Glutamatergic neuron (in vitro differentiated cells): Measurements from ENCODE around the gene TAC1. TPM values are rescaled to one million over a fixed set of nuclear protein-coding genes. Genes with fewer than 3 reads are reported as not detected.

Source experiments
- DNase-seq: peaks from one replicate; pipeline ENCODE4 v3.0.0; 2022
- H3K27ac Mint-ChIP-seq: one replicate; pipeline ENCODE4 v1.8.0; 2020; ENCODE audit warnings: mild to moderate bottlenecking, mixed read lengths, inconsistent platforms; ENCODE audit not compliant: unreplicated experiment
- H3K27me3 Mint-ChIP-seq: one replicate; pipeline ENCODE4 v1.8.0; 2020; ENCODE audit warnings: mild to moderate bottlenecking, moderate library complexity, mixed read lengths, inconsistent platforms; ENCODE audit not compliant: unreplicated experiment
- H3K36me3 Mint-ChIP-seq: one replicate; pipeline ENCODE4 v1.8.0; 2020; ENCODE audit warnings: mild to moderate bottlenecking, mixed read lengths, inconsistent platforms; ENCODE audit not compliant: unreplicated experiment
- H3K4me1 Mint-ChIP-seq: one replicate; pipeline ENCODE4 v1.8.0; 2020; ENCODE audit warnings: mild to moderate bottlenecking, low read depth, mixed read lengths, inconsistent platforms; ENCODE audit not compliant: unreplicated experiment
- H3K4me3 Mint-ChIP-seq: one replicate; pipeline ENCODE4 v1.8.0; 2020; ENCODE audit warnings: mild to moderate bottlenecking, mixed read lengths, inconsistent platforms; ENCODE audit not compliant: unreplicated experiment
- H3K9me3 Mint-ChIP-seq: one replicate; pipeline ENCODE4 v1.8.0; 2020; ENCODE audit warnings: mild to moderate bottlenecking, moderate library complexity, mixed read lengths, inconsistent platforms; ENCODE audit not compliant: unreplicated experiment
- total RNA-seq: library from RNA; stranded (reverse); fragmentation: NEBNext Ultra II Directional; extraction: Animal tissue kit (Norgen Biotek cat#: 25700); gene quantifications from one replicate; pipeline ENCODE4 v1.2.1, GENCODE V29; 2021; ENCODE audit not compliant: unreplicated experiment
- TF ChIP-seq, protein P1 (sequence below): fragments of 200-600 bp; sonication (generic); IDR thresholded peaks from one replicate; pipeline ENCODE4 v1.5.0; 2021; ENCODE audit not compliant: partially characterized antibody, unreplicated experiment

TAC1 gene
- total RNA-seq, 1 donor from 2014 or later, result 12.1 TPM

DNA sequence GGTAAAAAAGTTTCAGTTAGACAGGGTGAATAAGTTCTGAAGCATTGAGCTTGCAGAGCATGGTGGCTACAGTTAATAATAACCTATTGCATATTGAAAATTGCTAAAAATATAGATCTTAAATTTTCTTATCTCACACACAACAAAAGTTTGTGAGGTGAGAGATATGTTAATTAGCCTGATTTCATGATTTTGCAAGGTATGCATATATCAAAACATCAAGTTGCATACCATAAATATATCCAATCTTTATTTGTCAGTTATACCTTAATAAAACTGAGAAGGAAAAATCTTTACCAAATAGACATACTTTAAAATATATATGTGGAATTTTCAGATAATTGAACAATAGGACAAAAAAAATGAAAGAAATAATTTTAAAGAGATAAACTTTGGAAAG is 16.6 kb downstream of the TAC1 start:
- H3K27me3 Mint-ChIP-seq, result no peaks in the 10 kb centered on the region
- no peak for DNase-seq
- no peak overlapping the region for H3K4me3 Mint-ChIP-seq
- no peaks in the 10 kb centered on the region for H3K9me3 Mint-ChIP-seq
- TF ChIP-seq, protein P1, sequence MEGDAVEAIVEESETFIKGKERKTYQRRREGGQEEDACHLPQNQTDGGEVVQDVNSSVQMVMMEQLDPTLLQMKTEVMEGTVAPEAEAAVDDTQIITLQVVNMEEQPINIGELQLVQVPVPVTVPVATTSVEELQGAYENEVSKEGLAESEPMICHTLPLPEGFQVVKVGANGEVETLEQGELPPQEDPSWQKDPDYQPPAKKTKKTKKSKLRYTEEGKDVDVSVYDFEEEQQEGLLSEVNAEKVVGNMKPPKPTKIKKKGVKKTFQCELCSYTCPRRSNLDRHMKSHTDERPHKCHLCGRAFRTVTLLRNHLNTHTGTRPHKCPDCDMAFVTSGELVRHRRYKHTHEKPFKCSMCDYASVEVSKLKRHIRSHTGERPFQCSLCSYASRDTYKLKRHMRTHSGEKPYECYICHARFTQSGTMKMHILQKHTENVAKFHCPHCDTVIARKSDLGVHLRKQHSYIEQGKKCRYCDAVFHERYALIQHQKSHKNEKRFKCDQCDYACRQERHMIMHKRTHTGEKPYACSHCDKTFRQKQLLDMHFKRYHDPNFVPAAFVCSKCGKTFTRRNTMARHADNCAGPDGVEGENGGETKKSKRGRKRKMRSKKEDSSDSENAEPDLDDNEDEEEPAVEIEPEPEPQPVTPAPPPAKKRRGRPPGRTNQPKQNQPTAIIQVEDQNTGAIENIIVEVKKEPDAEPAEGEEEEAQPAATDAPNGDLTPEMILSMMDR, result no peak
- H3K4me1 Mint-ChIP-seq, result no peaks in the 10 kb centered on the region
- no peaks in the 10 kb centered on the region for H3K36me3 Mint-ChIP-seq
- H3K27ac Mint-ChIP-seq, result no peak overlapping the region

- H3K36me3 Mint-ChIP-seq, result no peaks in the 10 kb centered on the region
- no peaks in the 10 kb centered on the region for H3K27me3 Mint-ChIP-seq
- no peaks in the 10 kb centered on the region for H3K4me1 Mint-ChIP-seq
- no peak for DNase-seq
- no peaks in the 10 kb centered on the region for H3K9me3 Mint-ChIP-seq
- TF ChIP-seq, protein P1, result no peak
- H3K27ac Mint-ChIP-seq, result no peak overlapping the region
- H3K4me3 Mint-ChIP-seq, result no peak overlapping the region
These were observed 19.7 kb downstream of the TAC1 start for GRCh38 chr7:97751566-97751965.

DNA sequence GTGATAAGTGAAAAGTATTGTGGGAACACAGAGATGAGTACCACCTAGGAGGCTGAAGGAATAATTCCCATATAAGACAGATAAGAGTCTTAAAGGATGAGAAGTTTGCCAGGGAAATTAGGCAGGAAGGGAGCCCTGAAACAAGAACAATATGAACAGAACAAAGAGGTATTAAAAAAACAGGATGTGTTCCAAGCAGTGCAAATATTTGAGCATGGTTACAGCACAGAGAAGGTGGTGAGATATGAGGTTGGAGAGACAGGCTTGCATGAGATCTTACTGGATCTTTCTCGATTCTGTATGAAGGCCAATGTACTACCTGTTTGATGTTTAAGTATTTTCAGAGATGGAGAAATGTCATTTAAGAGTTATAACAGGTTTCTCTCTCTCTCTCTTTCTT is 20.3 kb downstream of the TAC1 start:
- Mint-ChIP-seq H3K27me3 (no peaks in the 10 kb centered on the region), H3K4me1 (no peaks in the 10 kb centered on the region), H3K27ac (no peak overlapping the region), H3K9me3 (no peaks in the 10 kb centered on the region), H3K4me3 (no peak overlapping the region), H3K36me3 (no peaks in the 10 kb centered on the region)
- DNase-seq, result no peak
- TF ChIP-seq, protein P1, result no peak

- peaks cover 1% of the 10 kb centered on the region for H3K9me3 Mint-ChIP-seq
- H3K27ac Mint-ChIP-seq, result no peak overlapping the region
- no peak overlapping the region for H3K4me3 Mint-ChIP-seq
- no peak for DNase-seq
- H3K27me3 Mint-ChIP-seq, result no peaks in the 10 kb centered on the region
- H3K36me3 Mint-ChIP-seq, result no peaks in the 10 kb centered on the region
- TF ChIP-seq, protein P1, result no peak
- no peaks in the 10 kb centered on the region for H3K4me1 Mint-ChIP-seq
These were observed 25.9 kb downstream of the TAC1 start for GRCh38 chr7:97757824-97758223.

DNA sequence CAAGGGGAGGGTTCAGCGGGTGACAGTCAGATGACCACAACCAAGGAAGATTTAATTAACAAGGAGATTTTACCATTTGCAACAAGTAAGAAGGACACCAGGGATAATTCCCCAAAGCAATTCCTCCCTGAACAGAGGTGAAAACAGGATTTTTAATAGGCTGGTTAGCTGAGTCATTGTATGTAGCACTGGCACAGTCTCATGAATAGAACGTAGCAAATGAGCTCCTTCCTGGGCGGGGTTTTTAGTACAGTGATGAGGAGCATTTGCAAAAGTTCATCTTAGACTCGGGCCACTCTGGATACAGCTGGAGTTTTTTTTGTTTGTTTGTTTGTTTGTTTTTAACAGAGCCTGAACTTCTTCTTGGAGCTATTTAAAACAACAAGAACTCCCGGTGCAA is 39.0 kb downstream of the TAC1 start:
- no peaks in the 10 kb centered on the region for H3K36me3 Mint-ChIP-seq
- no peaks in the 10 kb centered on the region for H3K4me1 Mint-ChIP-seq

More for the DNA sequence above, 39.0 kb downstream of the TAC1 start:
- Mint-ChIP-seq H3K27ac (no peak overlapping the region), H3K9me3 (no peaks in the 10 kb centered on the region), H3K4me3 (no peak overlapping the region), H3K27me3 (no peaks in the 10 kb centered on the region)
- no peak for DNase-seq
- TF ChIP-seq, protein P1, result no peak
